Naive thymus-derived CD4-positive, alpha-beta T cell (primary cell): ENCODE results near the gene SDCCAG8. TPM values are rescaled to one million over a fixed set of nuclear protein-coding genes. Genes with fewer than 3 reads are reported as not detected.
A peak's percentile ranks its signal among the peaks of the same experiment; 100 is the strongest.

ENCODE experiments used
- ATAC-seq: fragments of 150-1000 bp; cut with Tn5 transposase; 2 replicates; pipeline ENCODE4 v1.10.0; 2021; ENCODE audit warnings: mild to moderate bottlenecking, moderate library complexity
- CTCF ChIA-PET: fragments of 350-600 bp; sonication (Branson Sonifier 250); formaldehyde crosslinking; loops from one replicate; lab custom pipeline; 2021; ENCODE audit warnings: antibody characterized with exemption; lab: Charles Lee
- POLR2A ChIA-PET: fragments of 350-600 bp; sonication (Branson Sonifier 250); formaldehyde crosslinking; loops from one replicate; lab custom pipeline; 2021; ENCODE audit warnings: antibody characterized with exemption, inconsistent platforms; lab: Charles Lee
- DNase-seq, 9 donors: peaks; one replicate each; pipeline versions ENCODE4 v3.0.0 to v3.0.0-alpha.2; 2020 to 2022; ENCODE audit warnings: mixed read lengths in 1 of 9
- H3K27ac ChIP-seq: one replicate; pipeline ENCODE4 v1.7.0; 2013; ENCODE audit warnings: mild to moderate bottlenecking, low read depth, low read length, moderate library complexity
- H3K27me3 ChIP-seq, 2 donors: one replicate each; pipeline ENCODE4 v1.7.0; 2013; ENCODE audit warnings: low read length in 2 of 2, mild to moderate bottlenecking in 2 of 2, moderate library complexity in 2 of 2; ENCODE audit not compliant: control insufficient read depth in 2 of 2, insufficient read depth in 2 of 2
- H3K36me3 ChIP-seq, 3 experiments: 1 replicate in 2 of 3; 2 replicates in 1 of 3; pipeline ENCODE4 v1.7.0; 2013; ENCODE audit warnings: low read length in 3 of 3, mild to moderate bottlenecking in 3 of 3, moderate library complexity in 1 of 3; ENCODE audit not compliant: insufficient read depth in 3 of 3, control insufficient read depth in 2 of 3
- H3K4me1 ChIP-seq, 2 donors: one replicate each; pipeline ENCODE4 v1.7.0; 2013; ENCODE audit warnings: low read length in 2 of 2, mild to moderate bottlenecking in 2 of 2, moderate library complexity in 1 of 2; ENCODE audit not compliant: control insufficient read depth in 2 of 2, insufficient read depth in 2 of 2
- H3K4me3 ChIP-seq: 2 replicates; pipeline ENCODE4 v1.7.0; 2013; ENCODE audit warnings: mild to moderate bottlenecking, low read length
- H3K9me3 ChIP-seq, 3 experiments: 1 replicate in 2 of 3; 2 replicates in 1 of 3; pipeline ENCODE4 v1.7.0; 2013; ENCODE audit warnings: low read length in 3 of 3; ENCODE audit not compliant: control insufficient read depth in 2 of 3
- H3K27ac Mint-ChIP-seq, 9 donors: one replicate each; pipeline ENCODE4 v1.8.0; 2020 to 2022; ENCODE audit warnings: mixed read lengths in 9 of 9, mild to moderate bottlenecking in 8 of 9, moderate library complexity in 5 of 9, inconsistent platforms in 2 of 9
- H3K27me3 Mint-ChIP-seq, 5 donors: one replicate each; pipeline ENCODE4 v1.8.0; 2021 to 2022; ENCODE audit warnings: mixed read lengths in 5 of 5, mild to moderate bottlenecking in 1 of 5
- H3K36me3 Mint-ChIP-seq, 5 donors: one replicate each; pipeline ENCODE4 v1.8.0; 2020 to 2022; ENCODE audit warnings: mixed read lengths in 5 of 5, mild to moderate bottlenecking in 3 of 5, inconsistent platforms in 1 of 5
- H3K4me1 Mint-ChIP-seq, 7 donors: one replicate each; pipeline ENCODE4 v1.8.0; 2020 to 2022; ENCODE audit warnings: mixed read lengths in 7 of 7, mild to moderate bottlenecking in 3 of 7, inconsistent platforms in 1 of 7
- H3K4me3 Mint-ChIP-seq, 10 donors: one replicate each; pipeline ENCODE4 v1.8.0; 2020 to 2022; ENCODE audit warnings: mild to moderate bottlenecking in 10 of 10, mixed read lengths in 10 of 10, moderate library complexity in 6 of 10, inconsistent platforms in 2 of 10
- H3K9me3 Mint-ChIP-seq, 11 donors: one replicate each; pipeline ENCODE4 v1.8.0; 2020 to 2022; ENCODE audit warnings: mixed read lengths in 11 of 11, mild to moderate bottlenecking in 4 of 11, inconsistent platforms in 1 of 11, moderate library complexity in 1 of 11
- intact Hi-C, 2 donors: fragments of 100-400 bp; cut with micrococcal nuclease; formaldehyde crosslinking; loops; one replicate each; pipeline ENCODE4 v1.15.1; 2023
- polyA plus RNA-seq, 2 donors: library from polyadenylated mRNA; unstranded; fragments of 300-500 nt; fragmentation: Illumina TruSeq; gene quantifications; one replicate each; pipeline ENCODE4 v1.2.3, GENCODE V29; 2021
- total RNA-seq, 6 experiments: library from RNA in 5 of 6; stranded (reverse) in 5 of 6; gene quantifications; 1 replicate in 5 of 6; 2 replicates in 1 of 6; pipeline ENCODE4 v1.2.3 and lab custom pipeline; 2021 to 2026

SDCCAG8 gene
- total and polyA plus RNA-seq, 7 experiments from 2014 or later: 26.0 to 45.2 (median 39.1) TPM

DNA sequence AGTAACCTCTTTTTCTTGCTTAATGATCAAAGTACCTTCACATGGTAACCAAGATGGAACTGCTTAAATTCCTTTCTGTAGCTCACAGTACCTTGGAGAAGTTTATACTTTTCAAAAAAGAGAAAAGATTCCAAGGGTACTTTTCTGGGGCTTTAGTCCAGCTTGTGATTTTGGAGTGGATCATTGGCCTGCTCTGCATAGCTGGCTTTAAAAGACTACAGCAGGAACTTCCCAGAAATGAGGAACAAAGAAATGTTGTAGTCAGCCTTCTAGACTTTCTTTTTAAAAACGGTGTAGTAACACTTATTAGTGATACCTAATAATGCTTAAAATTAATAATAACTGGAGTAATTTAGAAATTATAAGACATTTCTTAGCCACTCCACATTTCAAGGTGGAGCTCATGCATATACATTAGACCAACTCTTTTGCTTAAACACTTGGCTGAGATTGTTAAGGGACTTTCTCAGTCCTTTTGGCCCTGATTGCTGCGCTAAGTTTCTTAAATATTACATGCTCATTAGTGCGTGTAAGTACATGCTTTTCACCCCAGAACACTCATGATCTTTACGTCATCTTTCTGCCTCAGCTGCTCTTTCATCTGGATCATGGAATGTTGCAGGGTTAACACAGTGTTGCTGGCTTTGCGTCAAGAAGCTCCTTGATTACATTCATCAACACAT, 57.3 kb downstream of the SDCCAG8 start:
- Mint-ChIP-seq H3K9me3 (no peaks in the 10 kb centered on the region), H3K4me3 (no peak overlapping the region), H3K36me3 (peaks cover 5 to 41% (median 23%) of the 10 kb centered on the region in 5 donors), H3K4me1 (peaks cover 0 to 23% (median 0%) of the 10 kb centered on the region in 7 donors), H3K27me3 (no peaks in the 10 kb centered on the region), H3K27ac (no peak overlapping the region)
- peaks cover 0 to 17% (median 0%) of the 10 kb centered on the region in 3 experiments for H3K36me3 ChIP-seq
- no peaks in the 10 kb centered on the region for H3K27me3 ChIP-seq
- intact Hi-C loops: no loop called here
- no peak overlapping the region for H3K27ac ChIP-seq
- no peak overlapping the region for H3K4me3 ChIP-seq
- no peak for ATAC-seq
- no peaks in the 10 kb centered on the region for H3K4me1 ChIP-seq
- POLR2A ChIA-PET: interaction anchor here (0.7 kb wide), 1 partner anchor 21 kb away, joined by 3 read pairs; no protein-coding TSS in a partner anchor
- CTCF ChIA-PET: interaction anchor here (0.5 kb wide), 1 partner anchor 8 kb away, joined by 3 read pairs; no protein-coding TSS in a partner anchor
- no peaks in the 10 kb centered on the region for H3K9me3 ChIP-seq
- no peak for DNase-seq

DNA sequence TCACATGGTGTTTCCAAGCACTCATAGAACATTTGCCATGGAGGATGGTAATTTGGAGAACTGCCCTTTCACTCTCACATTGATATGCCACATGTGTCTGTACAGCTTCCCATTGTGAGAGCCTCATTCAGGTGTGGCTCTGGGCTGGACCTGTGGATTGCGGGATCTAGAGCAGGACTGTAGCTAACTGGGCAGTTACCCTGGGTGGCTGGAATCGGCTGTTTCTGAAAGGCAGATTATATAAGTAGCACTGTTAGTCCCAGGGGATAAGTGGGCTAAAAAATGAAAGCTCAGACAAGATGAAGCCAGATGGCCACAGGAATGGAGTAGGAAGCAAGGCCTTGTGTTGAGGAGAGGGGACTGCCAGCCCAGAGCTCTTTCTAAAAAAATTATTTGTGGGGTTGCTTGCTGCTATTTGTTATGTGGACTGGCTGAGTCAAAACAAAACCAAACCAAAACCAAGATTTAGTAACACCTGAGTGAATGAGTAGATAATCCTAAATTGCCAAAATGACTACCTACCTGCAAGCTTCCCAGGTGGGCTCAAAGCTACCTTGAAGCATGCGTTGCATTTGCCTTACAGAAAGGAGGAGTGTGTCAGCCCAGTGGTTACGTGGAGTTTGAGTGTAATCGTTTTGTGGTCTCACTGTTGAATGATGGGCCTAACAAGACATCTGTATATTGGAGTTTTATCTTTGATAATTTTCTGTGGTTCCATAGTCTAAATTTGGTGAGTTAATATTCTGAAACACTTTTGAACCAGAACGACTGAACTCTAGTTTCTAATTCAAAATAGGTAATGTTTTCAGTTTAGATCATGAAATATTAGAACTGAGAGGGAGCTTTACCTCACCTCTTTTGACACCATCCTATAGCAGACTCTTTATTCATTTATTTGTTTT, 58.0 kb downstream of the SDCCAG8 start:
- intact Hi-C loops: no loop called here
- POLR2A ChIA-PET: interaction anchor here (0.6 kb wide), 1 partner anchor 1118 kb away, joined by 3 read pairs; no protein-coding TSS in a partner anchor
- no peak for ATAC-seq
- Histone ChIP-seq H3K4me3 (no peak overlapping the region), H3K27ac (no peak overlapping the region), H3K36me3 (peaks cover 0 to 10% (median 0%) of the 10 kb centered on the region in 3 experiments), H3K27me3 (no peaks in the 10 kb centered on the region), H3K9me3 (no peaks in the 10 kb centered on the region), H3K4me1 (no peaks in the 10 kb centered on the region)
- CTCF ChIA-PET: no interaction called here
- H3K27me3 Mint-ChIP-seq: no peaks in the 10 kb centered on the region
- H3K27ac Mint-ChIP-seq: peak overlapping the region in 3 of 9 donors; percentile 18 to 25 (median 22)
- H3K9me3 Mint-ChIP-seq: no peaks in the 10 kb centered on the region
- peaks cover 3 to 41% (median 22%) of the 10 kb centered on the region in 5 donors for H3K36me3 Mint-ChIP-seq
- H3K4me3 Mint-ChIP-seq: no peak overlapping the region
- H3K4me1 Mint-ChIP-seq: peaks cover 0 to 23% (median 0%) of the 10 kb centered on the region in 7 donors
- DNase-seq: no peak

DNA sequence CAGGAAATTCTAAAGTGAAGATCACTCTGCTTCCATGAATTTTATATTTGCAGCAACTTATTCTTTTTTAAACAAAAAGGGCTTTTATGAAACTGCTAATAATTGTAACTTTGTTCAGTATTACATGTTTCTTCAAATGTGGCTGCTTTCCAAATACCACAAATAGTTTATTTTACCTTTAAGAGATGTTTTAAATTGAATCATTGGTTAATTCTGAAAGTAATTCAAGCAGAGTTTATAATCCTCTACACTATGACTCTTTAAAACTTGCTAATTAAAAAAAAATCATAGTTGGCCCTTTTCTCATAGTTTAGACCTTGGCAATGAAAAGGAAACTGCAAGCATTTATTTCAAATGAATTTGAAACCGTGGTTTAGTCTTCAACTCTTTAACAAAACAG, 59.6 kb downstream of the SDCCAG8 start:
- Histone ChIP-seq H3K4me3 (no peak overlapping the region), H3K27me3 (no peaks in the 10 kb centered on the region), H3K9me3 (no peaks in the 10 kb centered on the region), H3K27ac (no peak overlapping the region), H3K4me1 (no peaks in the 10 kb centered on the region), H3K36me3 (peaks cover 0 to 8% (median 0%) of the 10 kb centered on the region in 3 experiments)
- H3K36me3 Mint-ChIP-seq: peaks cover 0 to 40% (median 23%) of the 10 kb centered on the region in 5 donors
- DNase-seq: no peak
- ATAC-seq: no peak
- no peak overlapping the region for H3K4me3 Mint-ChIP-seq
- ChIA-PET POLR2A (no interaction called here), CTCF (no interaction called here)
- intact Hi-C loops: no loop called here
- no peaks in the 10 kb centered on the region for H3K9me3 Mint-ChIP-seq
- no peaks in the 10 kb centered on the region for H3K27me3 Mint-ChIP-seq
- H3K4me1 Mint-ChIP-seq: peaks cover 0 to 23% (median 0%) of the 10 kb centered on the region in 7 donors
- H3K27ac Mint-ChIP-seq: no peak overlapping the region

DNA sequence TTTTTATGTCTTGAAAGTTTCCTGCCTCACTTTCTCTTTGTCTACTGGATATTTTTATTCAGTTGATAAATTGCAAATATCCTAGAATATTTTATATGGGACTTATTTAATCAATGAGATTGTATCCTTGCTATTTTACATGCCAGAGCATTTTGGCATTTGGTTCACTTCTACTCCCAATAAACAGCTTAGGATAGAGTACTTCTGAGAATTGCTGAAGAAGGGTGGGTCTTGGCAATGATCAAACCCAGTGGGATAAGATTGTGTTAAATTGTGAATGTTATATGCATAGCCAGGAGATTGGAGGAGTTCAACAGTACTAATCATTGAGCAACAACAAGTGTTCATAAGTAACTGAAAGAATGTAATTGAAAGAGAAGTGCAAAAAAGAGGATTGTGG, 60.1 kb downstream of the SDCCAG8 start:
- POLR2A ChIA-PET: no interaction called here
- H3K4me3 ChIP-seq: no peak overlapping the region
- peaks cover 0 to 8% (median 0%) of the 10 kb centered on the region in 3 experiments for H3K36me3 ChIP-seq
- no peaks in the 10 kb centered on the region for H3K27me3 Mint-ChIP-seq
- H3K27ac ChIP-seq: no peak overlapping the region
- ATAC-seq (no peak), DNase-seq (no peak)
- no peaks in the 10 kb centered on the region for H3K27me3 ChIP-seq
- CTCF ChIA-PET: no interaction called here
- H3K4me1 ChIP-seq: no peaks in the 10 kb centered on the region
- intact Hi-C loops: no loop called here
- peak overlapping the region in 2 of 9 donors; percentile 14 to 34 for H3K27ac Mint-ChIP-seq
- peaks cover 0 to 23% (median 0%) of the 10 kb centered on the region in 7 donors for H3K4me1 Mint-ChIP-seq
- no peaks in the 10 kb centered on the region for H3K9me3 ChIP-seq
- H3K36me3 Mint-ChIP-seq: peaks cover 0 to 38% (median 22%) of the 10 kb centered on the region in 5 donors
- H3K4me3 Mint-ChIP-seq: no peak overlapping the region
- H3K9me3 Mint-ChIP-seq: no peaks in the 10 kb centered on the region

DNA sequence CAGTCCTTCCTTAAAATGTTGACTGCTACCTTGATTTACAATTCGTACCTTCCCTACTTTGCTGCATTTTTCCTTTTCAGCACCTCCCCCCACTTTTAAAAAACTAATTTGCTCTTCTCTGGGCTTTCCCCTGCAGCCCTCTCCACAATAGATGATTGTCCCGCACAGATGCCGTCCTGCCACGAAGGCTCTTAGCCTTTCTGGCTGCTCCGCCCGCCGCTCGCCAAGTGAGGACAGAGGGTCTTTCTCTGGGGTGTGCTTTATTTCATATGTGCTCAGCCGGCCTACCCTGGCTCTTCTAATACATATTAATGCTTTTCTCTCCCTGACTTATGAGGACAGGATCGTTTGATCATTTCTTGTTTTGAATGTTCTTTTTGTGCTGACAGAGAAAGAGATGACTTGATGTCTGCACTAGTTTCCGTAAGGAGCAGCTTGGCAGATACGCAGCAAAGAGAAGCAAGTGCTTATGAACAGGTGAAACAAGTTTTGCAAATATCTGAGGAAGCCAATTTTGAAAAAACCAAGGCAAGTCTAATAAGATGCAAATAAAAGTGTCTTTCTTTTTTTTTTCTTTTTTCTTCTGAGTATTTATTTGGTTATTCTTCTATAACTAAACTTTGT, 60.6 kb downstream of the SDCCAG8 start:
- ChIA-PET POLR2A (no interaction called here), CTCF (no interaction called here)
- Mint-ChIP-seq H3K4me1 (peaks cover 0 to 23% (median 0%) of the 10 kb centered on the region in 7 donors), H3K27ac (peak overlapping the region in 4 of 9 donors; percentile 14 to 70 (median 48)), H3K36me3 (peaks cover 0 to 35% (median 22%) of the 10 kb centered on the region in 5 donors), H3K27me3 (no peaks in the 10 kb centered on the region), H3K4me3 (no peak overlapping the region), H3K9me3 (no peaks in the 10 kb centered on the region)
- Histone ChIP-seq H3K4me3 (no peak overlapping the region), H3K4me1 (no peaks in the 10 kb centered on the region), H3K27ac (no peak overlapping the region), H3K36me3 (peaks cover 0 to 8% (median 0%) of the 10 kb centered on the region in 3 experiments), H3K27me3 (no peaks in the 10 kb centered on the region), H3K9me3 (no peaks in the 10 kb centered on the region)
- intact Hi-C loops: no loop called here
- DNase-seq (no peak), ATAC-seq (no peak)

DNA sequence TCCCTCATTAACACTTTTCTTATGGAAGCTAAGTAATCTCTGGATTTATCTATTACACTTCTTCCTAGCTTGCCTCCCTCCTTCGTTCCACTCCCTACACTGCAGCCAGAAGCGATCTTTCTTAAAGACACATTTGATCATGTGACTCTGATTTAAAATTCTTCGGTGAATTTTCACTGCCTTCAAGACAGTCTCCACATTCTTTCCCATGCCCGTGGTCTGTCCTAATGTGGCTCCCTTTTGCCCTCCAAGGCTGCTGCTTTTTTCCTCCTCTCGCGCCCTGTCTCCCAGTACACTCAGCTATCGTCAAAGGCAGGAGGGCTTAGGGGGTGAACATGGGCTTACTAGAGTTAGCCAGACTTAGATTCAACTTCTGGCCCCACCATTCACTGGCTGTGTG, 64.4 kb downstream of the SDCCAG8 start:
- ATAC-seq: no peak
- POLR2A ChIA-PET: no interaction called here
- peak overlapping the region in 5 of 9 donors; percentile 10 to 33 (median 13) for H3K27ac Mint-ChIP-seq
- peaks cover 0 to 10% (median 0%) of the 10 kb centered on the region in 7 donors for H3K4me1 Mint-ChIP-seq
- no peak for DNase-seq
- Histone ChIP-seq H3K27ac (no peak overlapping the region), H3K9me3 (no peaks in the 10 kb centered on the region), H3K4me3 (no peak overlapping the region), H3K36me3 (peaks cover 0 to 8% (median 0%) of the 10 kb centered on the region in 3 experiments), H3K4me1 (no peaks in the 10 kb centered on the region), H3K27me3 (no peaks in the 10 kb centered on the region)
- H3K4me3 Mint-ChIP-seq: no peak overlapping the region
- peaks cover 0 to 31% (median 18%) of the 10 kb centered on the region in 5 donors for H3K36me3 Mint-ChIP-seq
- H3K9me3 Mint-ChIP-seq: no peaks in the 10 kb centered on the region
- CTCF ChIA-PET: no interaction called here
- no peaks in the 10 kb centered on the region for H3K27me3 Mint-ChIP-seq
- intact Hi-C loops: no loop called here
